Fibroblast of mammary gland (primary cell): ENCODE results near the gene HIPK2.

Experiments
- DNase-seq: peaks from one replicate; pipeline ENCODE4 v3.0.0-alpha.2; 2010; ENCODE audit warnings: low read depth
- H3K4me3 ChIP-seq: 2 replicates; pipeline ENCODE4 v1.5.1; 2011; ENCODE audit warnings: low read depth, mild to moderate bottlenecking, low read length, moderate library complexity; ENCODE audit not compliant: control insufficient read depth
- TF ChIP-seq, protein P1 (sequence below): conservative IDR thresholded peaks from 2 replicates; pipeline ENCODE4 v1.5.1; 2011; ENCODE audit warnings: low read depth, low read length, inconsistent platforms; ENCODE audit not compliant: control insufficient read depth, insufficient read depth

HIPK2 gene

DNA sequence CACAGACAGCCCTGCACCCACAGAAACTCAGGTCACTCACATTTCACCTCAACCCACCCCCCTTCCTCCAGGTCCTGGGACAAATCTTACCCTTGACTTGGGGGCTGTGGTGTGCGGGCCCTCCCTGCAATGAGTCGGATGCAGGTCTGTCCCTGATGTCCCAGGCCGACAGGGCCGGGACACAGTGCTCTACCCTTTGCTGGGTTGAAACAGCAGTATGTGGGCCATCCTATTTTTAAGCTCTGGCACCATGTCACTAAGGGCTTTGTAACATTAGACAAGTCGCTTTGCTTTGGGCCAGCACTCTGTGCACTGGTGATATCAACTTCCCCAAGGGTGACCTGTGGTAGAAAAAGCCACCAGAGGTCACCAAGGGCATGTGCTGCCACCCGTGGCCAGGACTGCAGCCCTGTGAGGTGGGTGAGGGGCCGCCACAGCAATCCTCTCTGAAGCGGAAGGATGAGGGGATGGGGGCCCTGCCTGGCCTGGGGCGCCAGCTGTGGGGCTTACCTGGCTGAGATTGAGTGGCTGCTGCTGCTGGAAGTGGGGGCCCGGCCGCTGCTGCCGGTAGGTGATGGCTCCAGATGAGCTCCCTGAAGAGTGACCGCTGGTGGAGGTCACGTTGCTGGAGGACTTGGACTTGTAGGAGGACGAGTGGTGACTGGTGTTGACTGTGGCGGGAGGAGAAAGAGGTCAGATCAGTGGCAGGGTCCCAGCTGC, 203.0 kb downstream of the HIPK2 start:
- TF ChIP-seq, protein P1, sequence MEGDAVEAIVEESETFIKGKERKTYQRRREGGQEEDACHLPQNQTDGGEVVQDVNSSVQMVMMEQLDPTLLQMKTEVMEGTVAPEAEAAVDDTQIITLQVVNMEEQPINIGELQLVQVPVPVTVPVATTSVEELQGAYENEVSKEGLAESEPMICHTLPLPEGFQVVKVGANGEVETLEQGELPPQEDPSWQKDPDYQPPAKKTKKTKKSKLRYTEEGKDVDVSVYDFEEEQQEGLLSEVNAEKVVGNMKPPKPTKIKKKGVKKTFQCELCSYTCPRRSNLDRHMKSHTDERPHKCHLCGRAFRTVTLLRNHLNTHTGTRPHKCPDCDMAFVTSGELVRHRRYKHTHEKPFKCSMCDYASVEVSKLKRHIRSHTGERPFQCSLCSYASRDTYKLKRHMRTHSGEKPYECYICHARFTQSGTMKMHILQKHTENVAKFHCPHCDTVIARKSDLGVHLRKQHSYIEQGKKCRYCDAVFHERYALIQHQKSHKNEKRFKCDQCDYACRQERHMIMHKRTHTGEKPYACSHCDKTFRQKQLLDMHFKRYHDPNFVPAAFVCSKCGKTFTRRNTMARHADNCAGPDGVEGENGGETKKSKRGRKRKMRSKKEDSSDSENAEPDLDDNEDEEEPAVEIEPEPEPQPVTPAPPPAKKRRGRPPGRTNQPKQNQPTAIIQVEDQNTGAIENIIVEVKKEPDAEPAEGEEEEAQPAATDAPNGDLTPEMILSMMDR: no peak
- H3K4me3 ChIP-seq: no peak overlapping the region
- no peak for DNase-seq

DNA sequence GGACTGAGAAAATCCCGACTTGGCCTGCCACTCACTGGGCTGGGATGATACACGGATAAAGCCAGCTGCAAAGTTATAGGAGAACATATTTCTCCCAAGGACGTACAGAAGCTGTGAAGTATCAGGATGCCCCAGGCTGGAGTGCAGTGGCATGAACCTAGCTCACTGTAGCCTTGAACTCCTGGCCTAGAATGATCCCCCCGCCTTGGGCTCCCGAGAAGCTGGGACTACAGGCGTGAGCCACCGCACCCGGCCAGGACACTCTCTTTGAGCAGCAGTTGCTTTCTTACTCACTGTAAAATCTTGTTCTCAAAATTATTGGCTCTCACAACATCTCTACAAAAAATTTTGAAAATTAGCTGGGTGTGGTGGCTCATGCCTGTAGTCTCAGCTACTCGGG, 203.9 kb downstream of the HIPK2 start:
- no peak for DNase-seq
- H3K4me3 ChIP-seq: no peak overlapping the region
- TF ChIP-seq, protein P1: no peak

DNA sequence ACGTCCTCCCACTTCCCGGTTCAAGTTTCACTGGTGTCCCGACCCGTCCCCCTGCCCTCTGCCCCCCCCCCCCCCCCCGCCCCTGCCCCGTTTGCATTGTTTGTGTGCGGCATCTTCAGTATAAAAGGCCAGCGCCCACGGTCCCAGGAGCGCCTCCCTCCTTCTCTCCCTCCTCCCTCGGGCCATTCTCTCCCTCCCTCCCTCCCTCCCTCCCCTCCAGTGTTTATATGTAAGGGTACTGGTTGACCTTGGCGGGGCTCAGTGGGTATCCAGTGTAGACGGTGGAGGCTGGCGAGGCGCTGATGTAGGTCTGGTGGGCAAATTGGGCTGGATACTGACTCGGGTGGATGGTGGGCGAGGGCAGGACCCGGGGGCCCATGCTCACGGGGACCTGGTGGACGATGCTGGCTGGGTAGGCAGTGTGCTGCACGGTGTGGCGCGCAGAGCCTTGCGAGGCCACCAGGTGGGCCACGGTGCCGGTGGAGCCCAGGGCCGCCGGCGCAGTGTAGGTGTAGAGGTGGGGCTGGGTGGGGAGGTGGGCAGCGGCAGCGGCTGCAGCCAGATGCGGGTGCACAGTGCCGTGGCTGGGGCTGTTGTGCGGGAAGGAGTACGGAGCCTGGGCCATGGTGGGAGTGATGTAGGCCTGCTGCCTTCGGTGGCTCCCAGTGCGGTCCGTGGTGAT, 205.0 kb downstream of the HIPK2 start:
- DNase-seq: no peak
- TF ChIP-seq, protein P1: no peak
- H3K4me3 ChIP-seq: no peak overlapping the region

DNA sequence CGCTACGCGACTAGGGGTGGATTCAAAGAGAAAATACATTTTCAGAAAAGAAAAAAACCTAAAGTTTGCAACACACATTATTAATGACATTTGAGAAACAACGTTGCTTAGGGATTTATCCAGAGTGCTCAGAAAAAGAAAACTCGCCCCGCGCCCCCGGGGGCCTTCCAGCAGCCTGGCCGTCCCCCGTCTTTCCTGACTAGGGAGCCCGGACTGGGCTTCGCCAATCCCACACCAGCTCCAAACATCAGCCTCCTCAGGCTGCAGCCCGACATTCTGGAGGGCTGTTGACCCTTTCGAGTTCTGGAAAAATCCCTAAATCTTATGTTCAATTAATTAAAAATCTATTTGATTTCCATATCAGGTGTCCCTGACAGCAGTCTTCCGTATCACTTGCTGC, 205.7 kb downstream of the HIPK2 start:
- DNase-seq: no peak
- H3K4me3 ChIP-seq: no peak overlapping the region
- TF ChIP-seq, protein P1: no peak

DNA sequence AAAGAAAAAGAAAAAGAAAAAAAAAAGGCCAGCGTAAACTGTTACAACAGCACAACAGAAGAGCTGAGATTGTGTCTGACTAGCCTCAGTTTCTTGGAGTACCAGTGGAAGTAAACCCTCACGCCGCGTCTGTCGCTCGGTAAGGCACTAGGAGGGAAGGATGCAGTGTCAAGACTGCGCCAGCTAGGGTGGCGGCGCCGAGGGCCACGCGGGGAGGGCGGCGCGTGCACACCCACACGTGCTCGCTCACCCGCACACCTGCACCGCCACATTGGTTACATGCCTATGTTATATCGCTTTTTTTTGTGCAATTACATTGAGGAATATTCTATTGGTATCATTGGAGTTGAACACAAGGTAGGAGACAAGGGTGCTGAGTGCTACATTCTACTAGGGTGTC, 206.1 kb downstream of the HIPK2 start:
- TF ChIP-seq, protein P1: no peak
- no peak for DNase-seq
- H3K4me3 ChIP-seq: no peak overlapping the region

DNA sequence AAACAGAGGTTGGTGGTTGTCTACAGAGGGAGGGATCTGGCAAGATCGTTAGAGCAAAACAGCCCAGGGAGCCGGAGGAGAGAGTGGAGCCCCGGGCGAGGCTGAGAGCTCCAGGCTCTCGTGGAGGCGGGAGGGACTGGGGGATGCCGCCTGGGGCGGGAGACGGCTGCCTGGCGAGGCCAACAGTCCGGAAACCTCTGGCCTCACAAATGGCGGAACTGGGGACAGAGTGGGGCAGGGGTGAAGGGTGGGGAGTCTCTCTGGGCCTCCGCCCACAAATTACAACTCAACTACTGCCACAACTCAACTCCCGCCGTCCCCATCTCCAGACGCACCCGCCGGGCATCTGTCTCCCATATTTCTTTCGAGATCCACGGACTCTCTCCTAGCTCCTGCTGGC, 206.6 kb downstream of the HIPK2 start:
- no peak overlapping the region for H3K4me3 ChIP-seq
- TF ChIP-seq, protein P1: no peak
- no peak for DNase-seq
